HG02798 (cell line): ENCODE results near the gene C10orf105.

Experiments
- ATAC-seq: cut with Tn5 transposase; IDR thresholded peaks from one replicate; pipeline ENCODE4 v1.9.1; 2021; ENCODE audit warnings: mild to moderate bottlenecking; ENCODE audit not compliant: unreplicated experiment, poor library complexity

The C10orf105 gene

DNA sequence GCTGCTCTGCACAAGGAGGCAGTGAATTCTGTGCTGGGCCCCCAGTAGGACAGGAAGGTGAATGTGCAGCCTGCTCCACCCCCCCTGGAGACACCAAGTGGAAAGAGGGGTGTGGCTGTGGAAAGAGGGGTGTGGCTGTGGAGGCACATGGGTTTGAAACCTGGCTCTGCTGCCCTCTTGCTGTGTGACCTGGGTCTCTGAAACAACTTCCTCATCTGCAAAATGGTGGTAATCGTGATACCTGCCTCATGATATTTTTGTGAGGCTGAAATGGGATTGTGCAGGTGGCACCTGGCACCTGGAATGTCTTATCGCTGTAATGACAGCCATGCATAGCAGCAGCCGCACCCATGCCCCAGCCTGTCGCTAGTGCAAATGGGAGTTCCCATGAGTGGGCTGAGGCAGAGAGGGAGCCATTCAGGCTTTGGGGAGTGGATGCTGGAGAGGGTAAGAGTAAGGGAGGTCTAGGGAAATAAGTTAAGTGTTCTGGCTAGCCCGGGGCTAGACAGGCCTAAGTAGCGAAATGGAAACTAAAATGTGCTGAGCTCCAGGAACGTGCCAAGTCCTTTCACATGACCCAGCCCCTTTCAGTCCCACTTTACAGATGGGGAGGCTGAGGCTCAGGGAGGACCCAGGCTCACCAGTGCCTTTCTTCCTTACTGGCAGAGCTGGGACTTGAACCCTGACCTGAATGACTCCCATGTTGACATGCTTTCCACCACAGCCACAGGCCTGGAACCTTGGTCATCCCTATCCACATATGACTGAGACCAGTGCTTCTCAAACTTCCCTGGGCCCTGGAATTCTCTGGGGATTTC, 35.0 kb downstream of the C10orf105 start:
- ATAC-seq: no peak

DNA sequence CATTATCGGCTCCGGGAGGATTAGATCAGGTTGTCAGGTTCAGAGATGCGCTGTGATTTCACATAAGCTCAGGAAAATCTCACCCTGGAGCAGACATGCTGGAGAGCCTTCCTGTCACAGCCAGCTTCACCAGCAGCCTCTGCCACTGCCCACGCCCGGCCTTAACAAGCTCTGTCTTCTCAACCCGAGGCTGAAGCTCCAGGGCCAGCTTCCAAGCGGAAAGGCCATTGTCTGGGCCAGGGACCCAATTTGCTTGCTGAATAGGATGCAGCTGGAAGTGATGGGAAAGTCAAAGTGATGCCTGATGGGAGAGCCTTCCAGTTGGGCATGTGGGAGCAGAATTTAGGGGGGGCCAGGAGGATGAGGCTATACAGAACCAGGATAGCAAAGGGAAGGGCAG, 36.3 kb downstream of the C10orf105 start:
- no peak for ATAC-seq

DNA sequence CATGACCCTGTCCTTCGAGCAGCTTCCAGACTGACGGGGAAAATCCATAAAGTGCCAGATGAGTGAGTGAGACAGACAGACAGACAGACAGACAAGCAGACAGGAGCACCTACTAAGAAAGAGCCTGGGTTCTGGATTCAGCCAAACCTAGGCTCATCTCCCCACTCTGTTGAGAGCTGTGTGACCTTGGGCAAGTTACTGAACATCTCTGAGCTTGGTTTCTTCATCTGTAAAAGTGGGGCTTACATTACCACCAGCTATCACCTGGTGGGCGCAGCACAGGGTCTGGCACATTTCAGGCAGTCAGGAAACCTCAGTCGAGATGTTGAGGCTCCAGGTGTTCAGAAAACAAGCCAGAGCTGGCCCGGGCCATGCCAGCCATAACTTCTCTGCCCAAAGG, 37.6 kb downstream of the C10orf105 start:
- ATAC-seq: no peak

DNA sequence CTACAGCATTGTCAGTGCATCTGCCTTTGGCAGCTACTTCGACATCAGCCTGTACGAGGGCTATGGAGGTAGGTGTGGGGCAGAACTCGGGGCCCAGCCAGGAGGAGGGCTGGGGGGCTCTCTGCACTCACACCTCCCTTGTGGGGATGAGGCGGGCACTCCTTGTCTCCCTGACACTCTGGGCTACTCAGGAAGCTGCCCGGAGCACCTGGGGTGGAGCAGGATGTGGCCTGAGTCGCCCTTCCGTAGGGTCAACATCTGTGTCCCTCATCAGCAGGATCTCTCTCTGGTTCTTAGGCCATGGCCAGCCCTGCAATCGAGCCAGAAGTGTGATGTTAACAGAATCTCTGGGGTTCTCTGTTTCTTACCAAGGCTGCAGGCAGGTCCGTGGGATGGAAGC, 40.2 kb downstream of the C10orf105 start:
- no peak for ATAC-seq

DNA sequence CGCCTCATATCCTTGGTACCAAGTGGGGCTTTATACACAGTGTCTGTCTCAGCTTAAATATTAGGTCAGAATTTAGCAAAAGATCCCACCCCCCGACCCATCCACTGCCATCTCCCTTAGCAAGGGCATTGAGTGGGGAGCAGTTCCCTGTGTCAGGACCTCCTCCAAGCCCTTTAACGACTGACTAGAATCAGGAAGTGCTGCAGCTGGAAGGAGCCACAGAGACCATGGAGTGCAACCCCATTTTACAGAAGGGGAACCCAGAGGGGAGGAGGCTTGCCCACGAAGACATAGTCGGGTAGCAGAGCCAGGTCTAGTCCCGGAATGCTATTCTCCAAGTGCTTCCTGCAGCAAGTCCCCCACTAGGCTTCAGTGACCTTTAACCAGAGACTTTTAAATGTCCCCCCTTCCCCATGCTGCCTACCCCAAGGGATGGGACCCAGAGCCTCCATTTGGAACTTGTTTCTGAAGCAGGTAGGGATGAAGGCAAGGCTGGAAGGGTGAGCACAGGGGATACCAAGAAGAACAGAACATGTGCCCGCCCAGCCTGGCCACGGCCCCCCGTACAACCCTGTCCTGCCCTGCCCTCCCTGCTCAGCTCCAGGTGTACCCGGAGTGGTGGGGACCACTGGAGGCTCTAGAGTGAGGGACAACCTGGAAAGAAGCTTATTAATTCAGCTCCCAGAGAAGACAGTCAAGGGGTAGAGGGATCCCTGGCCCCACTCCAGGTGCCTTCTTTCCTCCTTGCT, 41.3 kb downstream of the C10orf105 start:
- no peak for ATAC-seq

DNA sequence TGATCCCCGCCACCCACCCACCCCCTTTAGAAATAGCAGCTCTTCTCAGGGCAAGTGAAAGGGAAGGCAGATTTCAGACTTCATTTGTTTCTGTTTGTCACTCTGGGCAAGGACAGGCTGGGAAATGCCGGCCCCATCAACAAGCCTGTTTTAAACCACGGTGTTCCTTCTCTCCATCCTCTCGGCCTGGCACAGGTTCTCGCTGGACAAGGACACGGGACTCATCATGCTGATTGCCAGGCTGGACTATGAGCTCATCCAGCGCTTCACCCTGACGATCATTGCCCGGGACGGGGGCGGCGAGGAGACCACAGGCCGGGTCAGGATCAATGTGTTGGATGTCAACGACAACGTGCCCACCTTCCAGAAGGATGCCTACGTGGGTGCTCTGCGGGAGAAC, 42.3 kb downstream of the C10orf105 start:
- ATAC-seq: no peak

DNA sequence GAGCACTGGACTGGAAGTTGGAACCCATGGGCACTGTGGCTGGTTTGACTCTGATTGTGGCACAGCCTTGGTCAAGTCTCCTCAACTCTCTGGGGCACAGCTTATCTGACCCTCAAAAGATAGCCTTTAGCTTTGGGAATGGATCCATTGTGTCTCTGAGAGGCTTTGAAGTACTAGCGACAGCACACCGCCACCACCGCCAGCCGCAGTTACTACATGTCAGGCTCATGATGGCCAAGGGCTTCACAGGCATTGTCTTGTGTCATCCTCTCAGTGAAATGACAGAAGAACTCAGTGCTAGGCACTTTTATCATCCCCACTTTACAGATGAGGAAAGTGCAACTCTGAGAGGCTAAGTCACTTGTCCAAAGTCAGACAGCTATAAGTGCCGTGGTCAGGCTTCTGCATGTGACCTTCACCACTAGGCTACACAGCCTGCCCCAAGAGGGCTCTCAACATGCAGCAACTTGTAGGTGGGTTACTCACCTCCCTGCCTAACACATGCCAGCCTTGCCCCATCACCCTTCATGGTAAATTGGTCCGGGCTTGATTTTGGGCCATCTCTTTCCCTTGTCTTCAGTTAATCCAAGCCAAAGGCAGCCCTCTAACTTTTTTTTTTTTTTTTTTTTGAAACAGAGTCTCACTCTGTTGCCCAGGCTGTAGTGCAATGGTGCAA, 44.1 kb downstream of the C10orf105 start:
- ATAC-seq: no peak

DNA sequence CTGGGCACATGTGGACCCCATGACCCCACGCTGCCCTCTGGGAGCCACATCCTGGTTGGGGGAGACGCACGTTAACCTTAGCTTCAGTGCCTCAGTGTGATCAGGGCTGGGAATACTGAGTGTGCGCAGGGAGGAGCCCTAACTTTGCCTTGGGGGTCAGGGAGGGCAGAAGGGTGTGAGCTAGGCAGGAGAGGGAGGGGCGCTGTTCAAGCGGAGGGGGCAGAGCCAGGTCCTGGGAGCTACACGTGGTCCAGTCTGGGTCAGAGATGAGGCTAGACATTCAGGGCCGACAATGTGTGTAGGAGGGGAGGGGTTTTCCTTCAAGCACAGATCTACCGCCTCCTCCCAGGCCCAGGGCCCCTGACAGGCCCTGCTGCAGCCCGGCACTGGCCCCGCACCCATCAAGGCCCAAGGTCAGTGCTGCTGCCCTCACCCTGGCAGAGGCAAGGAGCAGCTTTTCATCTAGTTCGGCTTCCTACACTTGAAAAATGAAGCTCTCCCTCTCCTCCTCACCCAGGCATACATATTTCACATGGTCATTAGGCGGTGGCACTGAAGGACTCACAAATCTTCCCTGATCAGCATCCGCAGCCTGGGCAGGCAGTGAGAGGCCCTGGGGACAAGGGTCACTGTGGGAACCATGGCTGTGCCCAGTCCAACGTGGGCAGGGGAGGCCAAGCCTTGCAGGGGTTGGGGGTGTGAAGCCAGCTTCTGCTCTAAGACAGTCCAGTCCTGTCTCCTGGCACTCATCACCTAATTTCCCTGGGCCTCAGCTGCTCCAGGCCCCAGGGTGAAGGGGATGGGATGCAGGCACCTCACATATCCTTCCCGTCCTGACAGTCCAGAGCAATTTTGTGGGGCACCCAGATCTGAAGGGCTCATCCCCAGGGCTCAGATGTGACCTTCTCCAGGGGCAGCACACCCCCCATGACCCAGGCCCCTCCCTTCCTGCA, 47.3 kb downstream of the C10orf105 start:
- ATAC-seq: no peak

DNA sequence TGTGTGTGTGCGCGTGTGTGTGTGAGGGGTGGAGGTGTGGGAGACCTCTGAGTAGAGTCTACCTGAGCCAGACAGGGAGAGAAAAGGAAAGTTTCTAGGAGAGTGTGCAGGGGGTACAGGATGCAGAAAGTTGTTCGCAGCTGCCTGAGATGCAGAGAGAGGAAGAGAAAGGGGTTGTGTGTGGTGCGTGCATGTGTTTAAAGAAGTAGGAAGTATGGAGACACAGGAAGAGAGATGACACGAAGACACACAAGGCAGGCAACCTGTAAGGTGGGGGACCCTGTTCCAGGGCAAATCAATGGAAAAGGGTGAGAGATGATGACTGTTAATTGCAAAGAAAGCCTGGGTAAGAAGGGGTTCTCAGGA, 52.2 kb downstream of the C10orf105 start:
- ATAC-seq: no peak

DNA sequence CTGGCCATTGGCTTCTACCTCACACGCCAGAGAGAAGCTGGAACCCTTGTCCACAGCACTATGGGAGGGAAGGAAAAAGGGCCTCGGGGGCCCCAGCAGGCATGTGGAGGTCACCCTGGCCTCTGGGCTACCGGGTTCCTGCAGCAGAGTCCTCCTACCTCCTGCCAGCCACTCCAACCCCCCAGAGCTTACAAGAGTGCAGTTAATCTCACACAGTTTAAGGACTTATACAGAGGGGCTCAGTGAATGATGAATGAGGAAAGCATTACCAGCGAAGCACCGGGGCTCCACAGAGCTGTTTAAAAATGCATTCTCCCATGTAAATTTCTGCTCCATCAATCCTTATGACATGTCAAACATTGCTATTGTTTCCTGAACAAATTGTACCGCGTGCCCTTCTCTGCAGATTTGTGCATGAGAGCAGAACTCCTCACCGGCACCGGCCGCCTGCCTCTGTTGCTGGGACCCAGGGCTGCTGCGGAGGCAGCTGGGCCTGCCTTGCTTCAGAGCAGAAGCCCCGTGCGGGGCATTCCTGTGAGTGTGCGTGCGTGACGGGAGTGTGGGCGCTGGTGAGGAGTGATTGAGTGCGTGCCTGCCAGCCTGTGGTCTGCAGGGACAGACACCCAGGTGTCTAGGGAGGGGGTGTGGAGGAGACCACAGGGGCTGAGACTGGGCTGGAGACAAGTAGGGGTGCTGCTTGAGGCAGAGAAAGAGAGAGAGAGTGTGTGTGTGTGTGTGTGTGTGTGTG, 52.8 kb downstream of the C10orf105 start:
- no peak for ATAC-seq

DNA sequence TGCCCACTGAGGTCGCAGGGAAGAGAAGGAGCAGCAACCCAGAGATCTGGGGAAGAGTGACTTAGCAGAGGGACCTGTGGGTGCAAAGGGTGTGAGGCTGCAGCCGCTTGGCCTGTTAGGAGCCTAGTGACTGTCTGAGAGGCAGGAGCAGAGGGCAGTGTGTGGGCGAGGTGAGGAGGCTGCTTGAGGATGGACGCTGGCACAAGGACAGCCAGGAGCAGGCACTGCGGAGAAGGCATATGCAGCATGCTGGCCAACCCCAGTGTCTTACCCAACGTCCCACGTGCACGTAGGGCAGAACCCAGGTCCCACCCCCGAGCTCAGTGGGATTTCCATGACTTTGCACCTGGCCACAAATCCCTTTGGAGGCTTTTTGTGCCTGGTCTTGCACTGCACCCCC, 54.1 kb downstream of the C10orf105 start:
- ATAC-seq: no peak

DNA sequence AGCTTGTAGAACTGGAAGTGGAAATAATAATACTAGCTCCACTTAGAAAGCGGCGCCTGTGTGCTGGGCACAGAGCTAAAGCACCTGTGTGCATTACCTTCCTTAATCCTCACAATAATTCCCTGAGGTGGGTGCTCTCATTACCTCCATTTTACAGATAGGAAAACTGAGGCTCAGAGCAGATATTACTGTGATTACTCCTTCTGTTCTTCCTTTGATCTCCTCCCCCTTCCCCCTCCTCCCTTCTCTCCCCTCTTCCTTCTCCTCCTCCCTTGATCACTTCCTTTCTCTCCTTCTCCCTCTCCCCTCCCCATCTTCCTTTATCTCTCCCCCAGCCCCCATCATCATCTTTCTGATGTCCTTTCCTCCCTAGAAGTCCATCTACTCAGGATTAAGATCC, 55.0 kb downstream of the C10orf105 start:
- ATAC-seq: no peak

DNA sequence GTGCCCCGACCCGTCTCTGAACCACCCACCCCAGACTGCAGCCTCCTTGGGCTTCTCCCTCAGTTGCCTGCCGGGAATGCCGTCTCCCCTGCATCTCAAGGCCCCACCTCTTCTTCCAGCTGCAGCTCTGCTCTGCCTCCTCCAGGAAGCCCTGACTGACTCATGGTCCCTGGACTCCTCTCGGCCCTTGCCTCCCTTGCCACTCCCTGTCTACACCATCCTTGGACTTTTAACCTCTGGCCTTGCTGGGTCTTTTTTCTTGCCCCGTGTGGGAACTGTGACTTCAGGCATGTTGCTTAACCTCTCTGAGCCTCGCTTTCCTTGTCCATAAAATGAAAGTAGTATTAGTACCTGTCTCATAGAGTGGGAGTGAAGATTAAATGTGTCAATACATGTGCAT, 56.3 kb downstream of the C10orf105 start:
- ATAC-seq: no peak

DNA sequence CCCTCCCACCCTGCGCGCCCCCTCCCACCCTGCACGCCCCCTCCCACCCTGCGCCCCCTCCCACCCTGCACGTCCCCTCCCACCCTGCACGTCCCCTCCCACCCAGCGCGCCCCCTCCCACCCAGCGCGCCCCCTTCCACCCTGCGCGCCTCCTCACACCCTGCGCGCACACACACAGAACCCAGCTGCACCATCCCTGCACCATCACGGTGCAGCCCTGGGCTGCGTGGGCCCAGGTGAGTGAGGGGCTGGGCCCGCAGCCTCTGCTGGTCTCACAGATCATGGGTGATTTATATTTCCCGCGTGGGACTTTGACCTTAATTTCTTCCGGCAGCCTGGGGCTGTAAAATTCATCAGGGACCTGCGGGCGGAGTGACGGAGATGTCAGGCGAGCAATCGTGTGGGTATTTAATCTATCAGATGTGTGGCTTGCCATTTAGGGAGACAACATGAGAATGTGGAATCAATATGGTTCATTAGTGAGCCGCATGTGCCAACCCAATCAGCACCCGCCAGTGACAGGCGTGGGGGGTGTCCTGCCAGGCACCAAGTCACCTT, 57.7 kb downstream of the C10orf105 start:
- ATAC-seq: no peak
